ENCODE results near the gene SULF2. TPM values are rescaled to one million over a fixed set of nuclear protein-coding genes. Genes with fewer than 3 reads are reported as not detected.
A peak's percentile ranks its signal among the peaks of the same experiment; 100 is the strongest.

Gene SULF2
- total RNA-seq, 1 experiment from 2014 or later, result 1.9 TPM

DNA sequence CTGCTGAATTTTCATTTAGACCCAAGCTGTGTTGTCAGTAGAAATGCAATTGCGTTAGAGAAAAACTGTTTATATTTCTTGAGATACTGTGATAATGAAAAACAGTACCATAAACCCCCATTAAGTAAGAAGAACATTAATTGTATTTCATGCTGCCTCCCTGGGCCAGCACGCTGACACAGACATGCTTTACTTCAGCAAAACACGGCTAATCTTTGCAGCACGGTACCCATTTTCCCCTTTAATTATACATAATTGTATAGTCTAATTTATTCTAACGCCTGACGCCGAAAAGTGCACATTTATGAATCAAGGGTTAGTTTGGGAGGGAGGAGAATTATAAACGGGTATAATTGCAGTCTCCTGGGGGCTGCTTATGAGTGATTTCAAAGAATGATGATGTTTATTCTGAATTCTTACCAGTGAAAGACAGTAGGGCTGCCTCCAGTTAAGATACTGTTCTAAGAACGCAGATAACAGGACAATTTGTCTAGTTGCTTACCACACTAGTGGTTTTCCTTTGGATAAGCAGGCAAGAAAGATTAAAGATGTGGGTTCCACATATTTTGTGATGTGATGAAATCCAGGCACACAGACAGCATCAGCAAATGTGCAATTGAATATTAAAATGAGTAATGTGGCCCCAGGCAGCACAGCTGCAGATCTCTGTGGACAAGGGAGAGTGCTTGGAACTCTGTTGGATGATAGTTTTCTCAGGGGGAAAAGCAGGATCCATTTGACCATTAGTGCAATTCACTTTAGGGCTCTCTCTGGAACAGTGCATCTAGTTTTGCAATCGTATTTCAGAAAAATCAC, 4.7 kb upstream of the SULF2 start:
- in situ Hi-C loops (cut with HindIII; ENCODE audit: low pct_unique_long_range_greater_than_20kb, low sequenced_read_pairs), result no loop called here

DNA sequence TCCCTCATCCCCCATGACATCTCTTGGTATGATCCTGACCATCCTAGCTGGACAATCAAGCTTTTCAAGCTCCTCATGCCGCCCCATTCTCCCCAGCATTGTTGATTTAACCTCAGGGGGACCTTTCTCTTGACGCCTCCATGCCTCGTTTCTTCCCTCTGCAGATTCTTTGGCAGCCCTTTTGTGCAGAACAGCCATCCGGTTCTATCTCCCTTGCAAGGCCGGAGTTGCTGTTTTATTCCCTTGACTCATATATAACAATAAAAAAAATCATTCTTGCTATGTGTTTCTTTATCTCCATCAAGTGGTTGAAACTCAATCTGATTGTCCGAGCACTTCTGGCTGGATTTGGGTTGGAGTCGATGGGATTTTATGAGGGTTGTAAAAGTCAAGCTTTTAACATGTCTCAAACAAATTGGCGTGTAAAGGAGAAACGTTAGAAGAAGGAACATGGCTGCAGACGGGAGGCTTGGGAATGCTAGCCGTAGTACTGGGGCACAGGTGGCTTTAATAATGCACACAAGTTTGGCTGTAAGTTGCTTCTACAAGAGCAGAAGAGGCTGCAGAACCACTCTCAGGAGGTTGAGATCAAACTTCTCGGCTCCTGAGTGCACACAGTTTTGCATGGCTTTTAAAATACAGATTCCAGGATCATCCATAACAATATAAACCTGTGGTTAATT, 3.9 kb upstream of the SULF2 start:
- no peak for DNase-seq (ENCODE audit: low read depth, low spot score)
- in situ Hi-C loops (cut with HindIII; ENCODE audit: low pct_unique_long_range_greater_than_20kb, low sequenced_read_pairs), result no loop called here

More for the DNA sequence above, 4.7 kb upstream of the SULF2 start:
- DNase-seq (ENCODE audit: low read depth, low spot score), result no peak

DNA sequence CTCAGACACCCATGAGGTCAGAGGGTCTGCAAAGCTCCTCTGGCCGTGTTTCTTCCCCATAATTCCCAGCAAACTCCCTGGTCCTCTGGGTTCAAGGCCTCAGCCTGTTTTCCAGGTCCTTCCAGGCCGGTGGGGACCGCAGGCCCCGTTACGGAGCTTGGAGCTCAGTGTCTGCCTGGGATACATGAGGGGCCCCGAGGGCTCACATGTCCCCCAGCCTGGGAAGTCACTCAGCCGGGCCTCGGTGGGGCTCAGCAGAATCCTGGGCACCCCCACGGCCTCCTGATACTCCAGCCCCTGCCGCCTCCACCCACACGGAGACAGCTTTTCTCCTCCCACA, 3.4 kb upstream of the SULF2 start:
- in situ Hi-C loops (cut with HindIII; ENCODE audit: low pct_unique_long_range_greater_than_20kb, low sequenced_read_pairs), result no loop called here
- no peak for DNase-seq (ENCODE audit: low read depth, low spot score)

DNA sequence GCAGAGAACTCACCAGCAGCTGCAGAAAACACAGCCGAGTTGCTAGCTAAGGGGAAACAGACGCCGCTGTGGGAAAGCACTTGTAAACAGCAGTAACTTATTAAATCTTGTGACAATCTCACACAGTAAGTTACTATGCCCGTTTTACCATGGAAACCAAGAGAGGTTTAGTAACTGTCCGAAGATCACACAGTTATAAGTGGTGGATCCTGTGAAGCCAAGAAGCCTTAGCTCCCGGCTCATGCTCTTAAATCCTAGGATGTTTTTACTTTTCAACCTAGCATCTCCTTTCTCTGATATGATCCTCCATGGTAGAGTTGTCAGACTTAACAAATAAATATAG, 1.5 kb upstream of the SULF2 start:
- in situ Hi-C loops (cut with HindIII; ENCODE audit: low pct_unique_long_range_greater_than_20kb, low sequenced_read_pairs), result no loop called here
- DNase-seq (ENCODE audit: low read depth, low spot score), result no peak

DNA sequence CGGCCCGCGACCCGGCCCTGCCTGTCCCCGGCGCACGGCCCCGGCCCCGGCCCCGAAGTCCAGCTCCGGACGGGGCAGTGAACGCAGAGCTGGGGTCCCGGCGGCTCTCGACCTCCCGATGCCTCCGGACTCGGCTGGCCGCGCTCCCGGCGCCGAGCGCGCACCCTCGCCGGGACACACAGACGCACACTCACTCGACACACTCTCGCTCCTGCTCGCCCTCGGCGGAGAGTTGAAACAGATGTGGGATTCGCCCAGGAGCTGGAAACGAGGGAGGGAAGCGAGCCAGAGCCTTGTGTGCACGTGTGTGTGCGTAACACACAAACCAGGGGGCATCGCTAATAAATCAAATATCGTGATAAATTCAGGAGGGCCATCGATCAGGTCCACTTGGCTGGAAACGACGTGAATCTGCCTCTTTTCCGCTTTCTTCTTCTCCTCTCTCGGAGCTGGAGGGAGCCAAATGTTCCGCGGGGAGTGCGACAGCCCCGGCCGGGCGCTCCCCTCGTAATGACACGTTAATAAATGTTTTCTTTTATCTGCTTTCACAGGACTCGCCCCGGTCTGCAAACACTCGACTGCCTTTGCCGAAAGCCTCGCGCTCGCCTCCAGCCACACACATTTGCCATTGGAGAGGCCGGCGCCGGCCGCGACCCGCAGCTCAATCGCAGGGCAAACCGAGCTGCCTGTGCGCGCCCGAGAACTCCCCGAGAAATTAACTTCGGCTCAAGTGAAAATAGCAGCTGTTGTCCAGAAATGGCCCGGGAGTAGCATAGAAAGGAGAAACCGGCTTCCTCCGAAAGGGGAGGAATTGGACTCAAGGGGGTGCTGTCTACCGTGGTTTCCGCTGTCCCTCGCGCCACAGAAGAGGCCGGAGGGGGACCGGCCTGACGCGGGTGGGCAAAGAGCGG, 828 bp upstream of the SULF2 start:
- DNase-seq (ENCODE audit: low read depth, low spot score), result peak; percentile 70
- in situ Hi-C loops (cut with HindIII; ENCODE audit: low pct_unique_long_range_greater_than_20kb, low sequenced_read_pairs), result no loop called here

DNA sequence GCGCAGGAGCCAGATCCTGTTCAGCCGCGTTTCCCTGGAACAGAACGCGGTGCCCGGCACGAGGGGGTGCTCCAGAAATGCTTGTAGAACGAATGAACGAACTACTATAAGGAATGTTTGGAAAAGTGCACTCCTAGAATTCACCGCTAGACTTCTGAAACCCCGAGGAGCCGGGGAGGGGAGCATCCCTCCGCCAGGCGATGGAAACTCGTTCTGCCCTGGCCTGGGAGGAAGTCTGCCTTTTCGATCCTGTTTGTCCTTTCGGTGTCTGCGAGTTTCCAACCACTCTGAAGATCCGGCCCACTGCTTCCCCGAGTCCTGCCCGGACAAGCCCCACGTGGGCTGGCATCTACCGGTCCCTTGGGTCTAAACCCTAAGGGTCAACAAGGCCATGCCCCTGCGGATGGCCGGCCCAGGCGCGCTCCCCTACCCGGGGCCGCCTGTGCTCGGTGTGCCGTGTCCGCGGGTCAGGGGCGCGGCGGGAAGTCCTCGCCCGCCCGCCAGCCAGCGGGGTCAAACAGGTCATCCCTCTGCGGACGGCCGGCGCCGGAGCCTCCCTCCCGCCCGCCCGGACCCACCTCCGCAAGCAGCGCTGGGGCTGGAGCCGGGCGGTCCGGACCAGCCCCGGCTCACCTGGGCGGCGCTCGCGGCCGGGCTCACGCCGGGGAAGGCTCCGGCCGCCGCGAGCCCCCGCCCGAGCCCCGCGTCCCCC, 526 bp downstream of the SULF2 start:
- in situ Hi-C loops (cut with HindIII; ENCODE audit: low pct_unique_long_range_greater_than_20kb, low sequenced_read_pairs), result no loop called here
- DNase-seq (ENCODE audit: low read depth, low spot score), result peak; percentile 22

DNA sequence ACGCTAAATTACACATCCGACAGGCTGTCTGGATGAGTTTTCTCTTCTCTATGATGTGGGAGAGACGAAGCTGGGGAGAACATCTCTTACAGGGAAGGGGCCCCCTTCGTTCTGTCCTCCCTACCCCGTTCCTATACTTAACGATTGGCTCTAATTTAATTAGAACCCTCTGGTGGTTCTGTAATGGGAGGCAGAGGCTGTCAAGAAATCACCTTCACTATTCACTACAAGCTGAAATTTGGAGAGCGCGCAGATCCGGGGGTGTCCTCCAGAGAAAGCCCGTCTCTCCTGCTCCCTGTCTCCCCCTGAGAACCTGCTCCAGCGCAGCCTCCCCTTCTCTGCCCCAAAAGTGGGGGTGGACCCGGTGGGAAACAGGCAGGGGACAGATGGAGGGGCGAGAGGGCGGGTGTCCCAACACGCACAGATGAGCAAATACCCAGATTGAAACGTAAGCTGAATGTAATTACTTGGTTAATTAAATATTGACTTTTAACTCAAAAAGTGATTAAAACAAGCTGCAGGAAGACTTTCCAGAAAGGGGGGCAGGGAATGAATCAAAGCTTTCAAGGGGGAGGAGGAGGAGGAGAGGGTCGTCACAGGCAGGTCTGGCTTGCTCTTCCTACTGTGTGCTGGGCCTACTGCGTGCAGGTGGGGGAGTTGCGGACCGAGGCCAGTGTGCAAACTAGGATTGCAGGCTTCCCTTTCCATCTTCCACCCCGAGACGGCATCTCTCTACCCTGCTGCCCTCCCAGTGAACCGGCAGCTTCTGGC, 1.3 kb downstream of the SULF2 start:
- in situ Hi-C loops (cut with HindIII; ENCODE audit: low pct_unique_long_range_greater_than_20kb, low sequenced_read_pairs), result no loop called here
- no peak for DNase-seq (ENCODE audit: low read depth, low spot score)

DNA sequence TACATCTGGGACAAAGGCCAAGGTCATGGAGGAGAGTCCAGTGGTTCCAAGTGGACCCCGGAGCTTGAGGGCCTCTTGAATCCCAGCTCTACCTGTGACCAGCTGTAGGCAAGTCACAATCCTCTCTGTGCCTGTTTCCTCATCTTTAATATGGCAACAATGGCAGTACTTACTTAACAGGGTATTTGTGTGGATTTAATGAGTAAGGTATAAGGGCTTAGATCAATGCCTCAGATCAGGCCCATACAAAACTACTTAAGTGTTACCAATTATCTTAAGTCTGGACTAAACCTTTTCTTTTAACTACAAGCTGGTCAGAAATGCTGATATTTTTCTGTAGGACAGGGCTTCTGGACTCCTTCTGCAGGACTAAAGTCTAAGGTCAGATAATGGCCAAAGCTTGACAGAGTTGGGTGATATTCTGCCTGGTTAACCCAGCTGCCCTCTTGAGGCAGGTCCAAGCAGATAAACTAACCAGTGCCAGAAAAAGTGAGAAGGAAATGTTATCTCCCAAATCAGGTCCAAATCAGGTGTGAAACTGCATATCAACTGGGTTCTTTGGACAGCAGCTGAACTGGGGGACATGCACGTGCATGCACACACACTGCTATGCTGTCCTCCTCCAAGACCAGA, 2.2 kb downstream of the SULF2 start:
- in situ Hi-C loops (cut with HindIII; ENCODE audit: low pct_unique_long_range_greater_than_20kb, low sequenced_read_pairs), result no loop called here
- DNase-seq (ENCODE audit: low read depth, low spot score), result no peak

DNA sequence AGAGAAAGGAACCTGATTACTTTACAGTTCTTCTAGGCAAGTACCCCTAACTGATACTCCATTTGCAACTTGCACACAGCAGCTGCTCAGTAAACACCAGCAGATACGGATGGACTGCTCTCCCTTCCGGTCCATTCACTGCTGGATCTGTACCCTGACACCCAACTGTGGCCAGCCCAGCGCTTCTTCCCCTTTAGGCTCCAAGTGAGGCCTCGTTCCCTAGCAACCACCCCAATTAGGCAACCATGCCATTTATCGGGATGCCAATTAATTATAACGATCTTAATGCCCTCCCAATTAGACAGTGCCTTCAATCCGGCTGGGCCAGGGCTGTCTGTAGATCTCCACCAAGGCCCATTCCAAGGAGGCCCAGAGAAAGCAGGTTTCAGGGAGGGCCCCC, 3.2 kb downstream of the SULF2 start:
- no peak for DNase-seq (ENCODE audit: low read depth, low spot score)
- in situ Hi-C loops (cut with HindIII; ENCODE audit: low pct_unique_long_range_greater_than_20kb, low sequenced_read_pairs), result no loop called here

DNA sequence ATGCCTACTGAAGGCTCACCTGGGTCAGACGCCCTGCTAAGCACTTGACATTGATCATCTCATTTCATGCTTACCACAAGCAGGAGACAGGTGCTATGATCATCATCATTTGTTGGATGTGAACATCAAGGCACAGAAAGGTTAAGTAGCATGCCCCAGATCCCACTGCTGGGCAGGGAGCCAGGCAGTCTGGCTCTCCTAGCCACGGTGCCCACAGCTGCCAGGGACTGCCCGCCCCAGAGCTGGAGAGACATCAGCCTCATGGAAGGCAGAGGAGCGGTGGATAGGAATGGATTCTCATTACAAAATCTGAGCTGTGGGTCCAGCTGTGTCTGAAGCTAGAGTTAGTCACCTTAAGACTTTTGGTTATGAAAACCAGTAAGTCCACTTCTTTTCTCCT, 3.6 kb downstream of the SULF2 start:
- DNase-seq (ENCODE audit: low read depth, low spot score), result no peak
- in situ Hi-C loops (cut with HindIII; ENCODE audit: low pct_unique_long_range_greater_than_20kb, low sequenced_read_pairs), result no loop called here

DNA sequence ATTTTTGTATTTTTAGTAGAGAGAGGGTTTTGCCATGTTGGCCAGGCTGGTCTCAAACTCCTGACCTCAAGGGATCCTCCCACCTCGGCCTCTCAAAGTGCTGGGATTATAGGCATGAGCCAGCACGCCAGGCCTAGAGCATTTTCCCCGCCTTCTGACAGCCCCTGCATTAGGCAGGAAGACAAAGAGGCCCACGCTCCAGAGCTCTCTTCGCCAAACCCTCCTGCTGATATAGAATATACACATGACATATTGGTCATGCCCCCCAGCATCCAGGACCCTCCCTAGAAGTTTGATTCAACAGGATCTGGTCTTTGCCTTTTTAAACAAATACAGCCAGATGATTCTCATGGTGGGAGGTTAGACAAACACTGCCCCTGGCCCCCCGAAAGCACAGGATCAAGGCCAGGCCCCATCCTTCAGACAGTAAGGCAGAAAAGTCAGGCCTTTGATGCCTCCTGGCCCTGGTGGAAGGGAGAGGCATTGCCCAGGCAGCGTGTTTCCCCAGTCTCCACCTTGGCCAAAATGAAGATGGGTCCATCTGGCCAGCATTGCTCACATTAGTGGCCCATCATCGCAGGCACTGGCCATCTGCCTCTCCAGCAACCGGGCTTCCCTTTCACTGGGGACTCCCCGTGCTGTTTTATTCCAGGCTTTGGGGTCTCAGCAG, 4.4 kb downstream of the SULF2 start:
- in situ Hi-C loops (cut with HindIII; ENCODE audit: low pct_unique_long_range_greater_than_20kb, low sequenced_read_pairs), result no loop called here

DNA sequence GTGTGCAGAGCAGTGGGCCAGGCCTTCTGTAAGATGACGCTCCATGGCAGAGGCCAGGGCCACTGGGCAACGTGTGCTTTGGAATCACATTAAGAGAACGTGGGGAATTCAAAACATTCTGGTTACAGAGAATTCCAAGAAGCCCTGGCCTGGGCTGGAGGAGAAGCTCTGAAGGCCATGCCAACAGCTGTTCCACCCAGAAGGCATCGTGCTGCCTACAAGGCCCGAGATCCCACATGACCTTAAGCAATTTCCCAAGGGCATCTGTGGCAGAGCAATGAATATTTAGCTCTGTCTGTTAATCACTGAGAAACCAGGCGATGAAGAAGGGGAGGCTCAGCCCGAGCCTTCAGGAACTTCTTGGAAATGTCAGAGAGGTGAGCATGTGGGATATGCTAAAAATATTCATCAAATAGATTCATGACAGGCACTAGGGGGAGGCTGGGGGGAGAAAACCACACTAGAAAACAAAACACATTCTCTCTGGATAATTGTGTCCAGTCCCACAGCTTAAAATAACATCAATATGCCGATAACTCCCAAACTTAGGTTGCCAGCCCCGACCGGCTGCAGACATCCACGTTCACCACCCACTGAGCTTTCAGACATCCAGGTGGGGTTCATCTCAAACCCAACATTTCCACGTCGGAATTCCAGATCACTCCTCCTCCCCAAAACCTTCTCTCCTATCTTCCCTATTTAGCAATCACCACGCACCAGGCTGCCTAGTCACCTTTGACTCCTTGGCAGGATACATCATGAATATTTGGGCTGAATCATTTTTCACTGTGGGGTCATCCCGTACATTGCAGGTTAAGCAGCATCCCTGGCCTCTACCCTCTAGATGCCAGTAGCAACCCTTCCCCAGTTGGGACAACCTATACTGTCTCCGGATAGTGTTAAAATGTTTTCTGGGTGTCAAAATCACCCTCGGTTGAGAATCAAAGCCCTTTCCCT, 6.6 kb downstream of the SULF2 start:
- DNase-seq (ENCODE audit: low read depth, low spot score), result no peak
- in situ Hi-C loops (cut with HindIII; ENCODE audit: low pct_unique_long_range_greater_than_20kb, low sequenced_read_pairs), result no loop called here

More for the DNA sequence above, 4.4 kb downstream of the SULF2 start:
- DNase-seq (ENCODE audit: low read depth, low spot score), result no peak

DNA sequence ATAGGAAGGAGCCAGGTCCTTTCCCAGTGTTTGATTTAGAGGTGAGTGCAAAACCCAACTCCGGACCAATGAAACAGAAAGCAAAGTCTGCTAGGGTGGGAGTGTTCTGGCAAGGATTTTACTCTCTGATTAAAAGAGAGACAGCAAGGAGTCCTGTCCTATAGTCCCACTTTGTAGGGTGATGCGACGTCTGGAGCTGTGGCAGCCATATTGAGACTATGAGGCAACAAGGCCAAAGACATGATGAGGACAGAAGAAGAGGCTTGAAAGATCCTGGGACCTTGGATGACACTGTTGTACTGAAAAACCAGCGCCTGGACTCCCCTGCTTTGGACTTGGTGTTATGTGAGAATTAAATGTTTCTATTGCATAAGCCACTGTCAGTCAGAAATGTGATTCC, 8.1 kb downstream of the SULF2 start:
- no peak for DNase-seq (ENCODE audit: low read depth, low spot score)
- in situ Hi-C loops (cut with HindIII; ENCODE audit: low pct_unique_long_range_greater_than_20kb, low sequenced_read_pairs), result no loop called here

DNA sequence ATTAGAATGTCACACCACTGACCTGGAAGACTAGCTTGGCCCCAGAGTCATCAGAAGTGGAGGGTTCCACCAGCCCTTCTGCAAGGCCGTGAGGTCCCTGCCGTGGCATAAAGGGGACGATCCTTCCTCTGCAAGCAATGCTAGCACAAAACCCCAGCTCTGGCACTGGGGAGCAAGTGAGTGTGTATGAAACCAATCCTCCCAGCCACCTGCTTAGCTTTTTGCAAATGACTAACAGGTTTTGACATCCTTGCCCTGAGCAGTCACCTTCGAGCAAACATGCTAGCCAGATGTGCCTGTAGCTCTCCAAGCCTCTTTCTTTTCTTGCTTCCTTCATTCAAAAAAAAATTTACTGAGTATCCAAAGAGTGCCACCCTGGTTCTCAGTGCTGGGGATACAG, 8.6 kb downstream of the SULF2 start:
- DNase-seq (ENCODE audit: low read depth, low spot score), result no peak
- in situ Hi-C loops (cut with HindIII; ENCODE audit: low pct_unique_long_range_greater_than_20kb, low sequenced_read_pairs), result no loop called here

DNA sequence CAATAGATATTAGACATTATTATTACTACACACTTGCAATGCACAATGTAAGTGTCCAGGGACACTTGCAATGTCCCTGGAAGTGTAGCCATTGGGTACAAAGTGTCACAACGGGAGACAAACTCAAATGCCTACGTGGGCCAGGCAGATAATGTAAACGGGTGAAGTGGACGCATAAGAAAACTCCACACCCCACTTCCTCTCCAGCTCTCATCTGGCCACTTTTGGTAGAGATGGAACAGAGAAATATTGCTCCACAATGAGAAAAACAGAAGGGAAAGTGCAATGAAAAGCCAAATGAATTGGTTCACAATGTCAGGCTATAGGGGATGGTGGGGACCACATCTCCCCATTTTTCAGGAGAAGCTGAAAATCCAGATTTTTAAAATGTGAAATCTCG, 9.4 kb downstream of the SULF2 start:
- no peak for DNase-seq (ENCODE audit: low read depth, low spot score)
- in situ Hi-C loops (cut with HindIII; ENCODE audit: low pct_unique_long_range_greater_than_20kb, low sequenced_read_pairs), result no loop called here

Measured in SK-MEL-5 (cell line).